HCT116 (cell line): ENCODE results near the gene IDS. TPM values are rescaled to one million over a fixed set of nuclear protein-coding genes. Genes with fewer than 3 reads are reported as not detected.

Source experiments
- ATAC-seq: fragments of 200-7000 bp; cut with Tn5 transposase; 2 replicates; pipeline ENCODE4 v1.9.1; 2020; ENCODE audit warnings: mild to moderate bottlenecking, moderate library complexity
- BruUV-seq: library from RNA; stranded (reverse); fragments of 400-500 nt; replicated peaks from 2 replicates; lab custom pipeline; 2021; lab: Mats Ljungman, UMichigan
- CTCF ChIA-PET: fragments of 300-600 bp; sonication (Branson Sonifier 250); formaldehyde crosslinking; loops from one replicate; lab custom pipeline; 2021; ENCODE audit warnings: antibody characterized with exemption; lab: Charles Lee
- POLR2A ChIA-PET: fragments of 300-600, 350-600 bp; sonication (Branson Sonifier 250); formaldehyde crosslinking; loops from one replicate; lab custom pipeline; 2021; ENCODE audit warnings: antibody characterized with exemption; lab: Charles Lee
- RAD21 ChIA-PET, 2 experiments: fragments of 300-600 bp; sonication (Branson Sonifier 250); formaldehyde crosslinking; loops; one replicate each; lab custom pipeline; 2023; ENCODE audit warnings: low total read pairs in 2 of 2; ENCODE audit not compliant: uncharacterized antibody in 2 of 2, unreplicated experiment in 2 of 2, low non-redundant PET in 1 of 2; lab: Charles Lee
- DNase-seq: peaks from one replicate; pipeline ENCODE4 v3.0.0-alpha.2; 2010; ENCODE audit warnings: low read depth, low spot score
- H2AFZ ChIP-seq: fragments of 200-600 bp; shearing (Covaris generic), sonication (generic); 2 replicates; pipeline ENCODE4 v1.6.1; 2017; ENCODE audit warnings: low read depth, mixed run types, mixed read lengths, antibody characterized with exemption, low read length; ENCODE audit not compliant: poor library complexity, severe bottlenecking
- H3K27ac ChIP-seq: 2 replicates; pipeline ENCODE4 v1.5.1; 2012; ENCODE audit warnings: low read depth, low read length
- H3K27me3 ChIP-seq: fragments of 200-600 bp; sonication (generic); 2 replicates; pipeline ENCODE4 v1.6.1; 2016; ENCODE audit warnings: mixed run types, low read length, mixed read lengths; ENCODE audit not compliant: insufficient read depth
- H3K36me3 ChIP-seq, 2 experiments: fragments of 200-500 bp in 1 of 2; fragments of 200-600 bp in 1 of 2; sonication (Bioruptor generic) in 1 of 2; sonication (generic) in 1 of 2; 2 replicates each; pipeline versions ENCODE4 v1.5.1 to v1.6.1; 2014 to 2016; ENCODE audit warnings: low read length in 2 of 2, inconsistent platforms in 1 of 2, mixed read lengths in 1 of 2, mixed run types in 1 of 2; ENCODE audit not compliant: insufficient read depth in 2 of 2, control insufficient read depth in 1 of 2
- H3K4me1 ChIP-seq, 2 experiments: fragments of 200-600 bp in 1 of 2; sonication (generic) in 1 of 2; 2 replicates each; pipeline versions ENCODE4 v1.5.1 to v1.6.1; 2012 to 2017; ENCODE audit warnings: low read length in 2 of 2, inconsistent platforms in 1 of 2, mild to moderate bottlenecking in 1 of 2, mixed read lengths in 1 of 2, mixed run types in 1 of 2, moderate library complexity in 1 of 2; ENCODE audit not compliant: insufficient read depth in 2 of 2, control insufficient read depth in 1 of 2
- H3K4me2 ChIP-seq: fragments of 200-600 bp; sonication (generic); 2 replicates; pipeline ENCODE4 v1.6.1; 2017; ENCODE audit warnings: mixed run types, low read length, mixed read lengths
- H3K4me3 ChIP-seq, 2 experiments: fragments of 200-600 bp in 1 of 2; sonication (generic) in 1 of 2; replicated peaks in 1 of 2; 2 replicates each; pipeline ENCODE4 v1.5.1; 2011 to 2016; ENCODE audit warnings: low read length in 2 of 2, control low read depth in 1 of 2, low read depth in 1 of 2, mild to moderate bottlenecking in 1 of 2, mixed read lengths in 1 of 2, mixed run types in 1 of 2
- H3K79me2 ChIP-seq: fragments of 200-600 bp; sonication (generic); 2 replicates; pipeline ENCODE4 v1.6.1; 2017; ENCODE audit warnings: mild to moderate bottlenecking, mixed run types, low read length, moderate library complexity, mixed read lengths; ENCODE audit not compliant: insufficient read depth
- H3K9ac ChIP-seq: fragments of 200-600 bp; sonication (generic); 2 replicates; pipeline ENCODE4 v1.6.1; 2016; ENCODE audit warnings: low read length, mixed read lengths
- H3K9me2 ChIP-seq: fragments of 200-600 bp; sonication (generic), shearing (Covaris generic); 2 replicates; pipeline ENCODE4 v1.6.1; 2017; ENCODE audit warnings: mixed run types, mild to moderate bottlenecking, moderate library complexity; ENCODE audit not compliant: insufficient read depth
- H3K9me3 ChIP-seq, 2 experiments: fragments of 200-500 bp in 1 of 2; fragments of 200-600 bp in 1 of 2; sonication (Bioruptor generic) in 1 of 2; sonication (generic) in 1 of 2; 2 replicates each; pipeline ENCODE4 v1.6.1; 2014 to 2017; ENCODE audit warnings: low read length in 2 of 2, mixed read lengths in 2 of 2, inconsistent platforms in 1 of 2, low read depth in 1 of 2, mild to moderate bottlenecking in 1 of 2, mixed run types in 1 of 2, moderate library complexity in 1 of 2; ENCODE audit not compliant: control insufficient read depth in 1 of 2, insufficient read depth in 1 of 2
- H4K20me1 ChIP-seq: fragments of 200-600 bp; sonication (generic), shearing (Covaris generic); 2 replicates; pipeline ENCODE4 v1.6.1; 2017; ENCODE audit warnings: mixed run types, mild to moderate bottlenecking, moderate library complexity; ENCODE audit not compliant: insufficient read depth
- CBX3 ChIP-seq: IDR thresholded peaks from 2 replicates; pipeline ENCODE4 v1.6.1; 2012; ENCODE audit warnings: low read depth
- CEBPB ChIP-seq: IDR thresholded peaks from 2 replicates; pipeline ENCODE4 v1.6.1; 2012; ENCODE audit warnings: low read depth
- EZH2 ChIP-seq: fragments of 200-600 bp; sonication (generic); IDR thresholded peaks from 2 replicates; pipeline ENCODE4 v1.6.1; 2017; ENCODE audit warnings: antibody characterized with exemption, mixed run types
- EZH2phosphoT487 ChIP-seq: fragments of 200-600 bp; IDR thresholded peaks from 2 replicates; pipeline ENCODE4 v1.6.1; 2018; ENCODE audit warnings: antibody characterized with exemption, borderline replicate concordance
- FOSL1 ChIP-seq: IDR thresholded peaks from 2 replicates; pipeline ENCODE4 v1.6.1; 2012; ENCODE audit warnings: low read depth
- POLR2A ChIP-seq: IDR thresholded peaks from 2 replicates; pipeline ENCODE4 v1.7.0; 2011; ENCODE audit warnings: borderline replicate concordance; ENCODE audit not compliant: insufficient read depth, insufficient read length; ENCODE audit errors: extremely low read depth
- RAD21 ChIP-seq: IDR thresholded peaks from 2 replicates; pipeline ENCODE4 v1.6.1; 2012; ENCODE audit warnings: low read depth, mild to moderate bottlenecking
- SP1 ChIP-seq: IDR thresholded peaks from 2 replicates; pipeline ENCODE4 v1.6.1; 2012; ENCODE audit warnings: low read depth
- YY1 ChIP-seq: IDR thresholded peaks from 2 replicates; pipeline ENCODE4 v1.6.1; 2011; ENCODE audit warnings: low read length, low read depth, moderate library complexity, mild to moderate bottlenecking; ENCODE audit not compliant: insufficient replicate concordance; ENCODE audit errors: extremely low read depth
- ZFX ChIP-seq: fragments of 450-650 bp; IDR thresholded peaks from 2 replicates; pipeline ENCODE4 v1.6.1; 2017
- ZNF274 ChIP-seq: fragments of 200-500 bp; sonication (Bioruptor generic); IDR thresholded peaks from 2 replicates; pipeline ENCODE4 v1.6.1; 2014; ENCODE audit warnings: mild to moderate bottlenecking, low read depth, low read length, inconsistent platforms
- intact Hi-C: fragments of 100-400 bp; cut with micrococcal nuclease; formaldehyde crosslinking; loops from 2 replicates; pipeline ENCODE4 v1.10.0; 2022
- total RNA-seq: library from RNA; stranded (reverse); gene quantifications from one replicate; pipeline ENCODE4 v1.2.1, GENCODE V29; 2021; ENCODE audit not compliant: unreplicated experiment
- TF ChIP-seq, protein P1 (sequence below): IDR thresholded peaks from 2 replicates; pipeline ENCODE4 v1.6.1; 2012
- TF ChIP-seq, protein P2 (sequence below): IDR thresholded peaks from 2 replicates; pipeline ENCODE4 v1.6.1; 2012; ENCODE audit warnings: low read depth

The IDS gene
- total RNA-seq, 1 experiment from 2014 or later = 42.0 TPM

DNA sequence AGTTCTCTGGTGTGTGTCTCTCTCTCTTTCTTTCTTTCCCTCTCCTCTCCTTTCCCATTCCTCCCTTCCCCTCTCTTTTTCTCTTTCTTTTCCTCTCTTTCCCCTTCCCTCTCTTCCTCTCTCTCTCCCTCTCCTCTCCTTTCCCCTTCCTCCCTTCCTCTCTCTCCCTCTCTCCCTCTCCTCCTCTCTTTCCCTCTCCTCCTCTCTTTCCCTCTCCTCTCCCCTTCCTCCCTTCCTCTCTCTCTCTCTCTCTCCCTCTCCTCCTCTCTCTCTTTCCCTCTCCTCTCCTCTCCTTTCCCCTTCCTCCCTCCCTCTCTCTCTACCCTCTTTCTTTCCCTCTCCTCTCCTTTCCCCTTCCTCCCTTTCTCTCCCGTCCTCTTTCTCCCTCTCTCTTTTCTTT lies 23.3 kb upstream of the IDS start:
- no peak overlapping the region for H3K4me2 ChIP-seq
- no peaks in the 10 kb centered on the region for H3K4me1 ChIP-seq
- intact Hi-C loops = no loop called here
- no peaks in the 10 kb centered on the region for H4K20me1 ChIP-seq
- no TSS peak for BruUV-seq
- no peak overlapping the region for H3K27ac ChIP-seq
- no peaks in the 10 kb centered on the region for H3K9me3 ChIP-seq
- ATAC-seq (no peak), DNase-seq (no peak)
- no peak overlapping the region for H2AFZ ChIP-seq
- RAD21 ChIA-PET = no interaction called here
- H3K9me2 ChIP-seq = no peaks in the 10 kb centered on the region
- CTCF ChIA-PET = no interaction called here
- POLR2A ChIA-PET = no interaction called here
- TF ChIP-seq EZH2 (no peak), RAD21 (no peak)
- H3K27me3 ChIP-seq = no peaks in the 10 kb centered on the region
- no peak overlapping the region for H3K9ac ChIP-seq
- no peaks in the 10 kb centered on the region for H3K36me3 ChIP-seq
- H3K79me2 ChIP-seq = no peaks in the 10 kb centered on the region
- no peak overlapping the region for H3K4me3 ChIP-seq

DNA sequence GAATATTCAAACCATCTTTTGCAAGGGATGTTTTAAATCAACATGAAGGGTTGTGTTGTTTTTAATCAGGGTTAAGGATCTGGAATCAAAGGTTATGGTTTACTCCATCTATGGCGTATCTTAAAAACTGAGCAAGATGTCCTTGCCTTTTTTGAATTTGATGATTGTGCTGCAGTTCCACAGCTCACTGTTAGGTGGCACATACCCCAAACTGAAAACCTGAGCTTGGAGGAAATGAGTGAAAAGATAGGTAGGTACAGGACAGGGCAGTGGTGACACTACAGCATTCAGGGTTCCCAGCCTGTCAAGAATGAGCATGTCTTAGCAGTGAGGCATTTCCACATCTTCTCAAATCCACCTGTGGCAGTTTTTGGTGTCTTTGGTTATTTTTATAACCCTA lies 22.6 kb upstream of the IDS start:
- no peaks in the 10 kb centered on the region for H3K9me2 ChIP-seq
- POLR2A ChIA-PET = no interaction called here
- H3K27me3 ChIP-seq = no peaks in the 10 kb centered on the region
- H3K9me3 ChIP-seq = no peaks in the 10 kb centered on the region
- H3K27ac ChIP-seq = no peak overlapping the region
- H3K4me3 ChIP-seq = no peak overlapping the region
- H2AFZ ChIP-seq = no peak overlapping the region
- DNase-seq (no peak), ATAC-seq (no peak)
- no peaks in the 10 kb centered on the region for H4K20me1 ChIP-seq
- H3K79me2 ChIP-seq = no peaks in the 10 kb centered on the region
- no peak overlapping the region for H3K4me2 ChIP-seq
- H3K36me3 ChIP-seq = no peaks in the 10 kb centered on the region
- TF ChIP-seq YY1 = no peak
- TF ChIP-seq CEBPB = no peak
- TF ChIP-seq, protein P1, sequence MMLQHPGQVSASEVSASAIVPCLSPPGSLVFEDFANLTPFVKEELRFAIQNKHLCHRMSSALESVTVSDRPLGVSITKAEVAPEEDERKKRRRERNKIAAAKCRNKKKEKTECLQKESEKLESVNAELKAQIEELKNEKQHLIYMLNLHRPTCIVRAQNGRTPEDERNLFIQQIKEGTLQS = no peak
- no peak for TF ChIP-seq POLR2A
- TF ChIP-seq ZFX = no peak
- TF ChIP-seq EZH2 = no peak
- no peak for TF ChIP-seq EZH2phosphoT487
- no peak for TF ChIP-seq CBX3
- no peak for TF ChIP-seq SP1
- no peak for TF ChIP-seq FOSL1
- TF ChIP-seq, protein P2, sequence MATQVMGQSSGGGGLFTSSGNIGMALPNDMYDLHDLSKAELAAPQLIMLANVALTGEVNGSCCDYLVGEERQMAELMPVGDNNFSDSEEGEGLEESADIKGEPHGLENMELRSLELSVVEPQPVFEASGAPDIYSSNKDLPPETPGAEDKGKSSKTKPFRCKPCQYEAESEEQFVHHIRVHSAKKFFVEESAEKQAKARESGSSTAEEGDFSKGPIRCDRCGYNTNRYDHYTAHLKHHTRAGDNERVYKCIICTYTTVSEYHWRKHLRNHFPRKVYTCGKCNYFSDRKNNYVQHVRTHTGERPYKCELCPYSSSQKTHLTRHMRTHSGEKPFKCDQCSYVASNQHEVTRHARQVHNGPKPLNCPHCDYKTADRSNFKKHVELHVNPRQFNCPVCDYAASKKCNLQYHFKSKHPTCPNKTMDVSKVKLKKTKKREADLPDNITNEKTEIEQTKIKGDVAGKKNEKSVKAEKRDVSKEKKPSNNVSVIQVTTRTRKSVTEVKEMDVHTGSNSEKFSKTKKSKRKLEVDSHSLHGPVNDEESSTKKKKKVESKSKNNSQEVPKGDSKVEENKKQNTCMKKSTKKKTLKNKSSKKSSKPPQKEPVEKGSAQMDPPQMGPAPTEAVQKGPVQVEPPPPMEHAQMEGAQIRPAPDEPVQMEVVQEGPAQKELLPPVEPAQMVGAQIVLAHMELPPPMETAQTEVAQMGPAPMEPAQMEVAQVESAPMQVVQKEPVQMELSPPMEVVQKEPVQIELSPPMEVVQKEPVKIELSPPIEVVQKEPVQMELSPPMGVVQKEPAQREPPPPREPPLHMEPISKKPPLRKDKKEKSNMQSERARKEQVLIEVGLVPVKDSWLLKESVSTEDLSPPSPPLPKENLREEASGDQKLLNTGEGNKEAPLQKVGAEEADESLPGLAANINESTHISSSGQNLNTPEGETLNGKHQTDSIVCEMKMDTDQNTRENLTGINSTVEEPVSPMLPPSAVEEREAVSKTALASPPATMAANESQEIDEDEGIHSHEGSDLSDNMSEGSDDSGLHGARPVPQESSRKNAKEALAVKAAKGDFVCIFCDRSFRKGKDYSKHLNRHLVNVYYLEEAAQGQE = no peak
- TF ChIP-seq ZNF274 = no peak
- RAD21 ChIA-PET = no interaction called here
- intact Hi-C loops = no loop called here
- BruUV-seq = no TSS peak
- no peak overlapping the region for H3K9ac ChIP-seq
- CTCF ChIA-PET = no interaction called here
- no peaks in the 10 kb centered on the region for H3K4me1 ChIP-seq
